Body of pancreas (tissue), 4 donors: ENCODE results near the gene TRIOBP. TPM values are rescaled to one million over a fixed set of nuclear protein-coding genes. Genes with fewer than 3 reads are reported as not detected.
"Not testable (repeated sequence)": the region's sequence is repeated elsewhere in the genome, so short reads cannot be mapped to it uniquely, and the experiment has no call there.

ENCODE experiments used
- ATAC-seq: fragments of 150-250 bp; one replicate; pipeline ENCODE4 v1.9.1; 2016
- DNase-seq, 4 donors: peaks; one replicate each; pipeline ENCODE4 v3.0.0-alpha.2; 2019
- H3K27ac ChIP-seq, 4 donors: fragments of 200-600 bp; sonication (generic); 1 replicate in 3 of 4; 2 replicates in 1 of 4; pipeline versions ENCODE4 v1.5.1 to v1.6.1; 2016 to 2019; ENCODE audit warnings: mild to moderate bottlenecking in 1 of 4, mixed read lengths in 1 of 4, moderate library complexity in 1 of 4
- H3K27me3 ChIP-seq, 2 donors: fragments of 200-600 bp; sonication (generic); one replicate each; pipeline ENCODE4 v1.6.0; 2016; ENCODE audit warnings: mild to moderate bottlenecking in 1 of 2
- H3K36me3 ChIP-seq, 2 donors: fragments of 200-600 bp; sonication (generic); replicated peaks in 1 of 2; 2 replicates each; pipeline ENCODE4 v1.5.1; 2016; ENCODE audit warnings: low read depth in 2 of 2; ENCODE audit not compliant: insufficient read depth in 1 of 2
- H3K4me1 ChIP-seq: fragments of 200-600 bp; sonication (generic); one replicate; pipeline ENCODE4 v1.6.0; 2016
- H3K4me3 ChIP-seq, 2 donors: fragments of 200-600 bp; sonication (generic); 1 replicate in 1 of 2; 2 replicates in 1 of 2; pipeline ENCODE4 v1.5.1; 2016 to 2019
- H3K9me3 ChIP-seq, 3 donors: fragments of 200-600 bp; sonication (generic); 1 replicate in 2 of 3; 2 replicates in 1 of 3; pipeline ENCODE4 v1.5.1; 2016
- POLR2A ChIP-seq, 3 donors: fragments of 450-650 bp; IDR thresholded peaks; one replicate each; pipeline ENCODE4 v1.6.1; 2016; ENCODE audit warnings: antibody characterized with exemption in 3 of 3, mild to moderate bottlenecking in 2 of 3
- WGBS, 2 donors: methylation state at CpG; one replicate each; pipeline ENCODE4 v1.1.5; 2017; 5-methylcytosine and 5-hydroxymethylcytosine counted together
- intact Hi-C: fragments of 100-400 bp; cut with DNase I; formaldehyde crosslinking; loops from one replicate; pipeline ENCODE4 v1.15.1; 2023
- total RNA-seq, 2 donors: library from RNA; depleted of rRNA; stranded (reverse); fragments of >200 nt; gene quantifications; one replicate each; pipeline ENCODE4 v1.1.0, GENCODE V29; 2016
- TF ChIP-seq, protein P1 (sequence below), 7 experiments: fragments of 450-650 bp in 4 of 7; fragments of 200-600 bp in 3 of 7; sonication (generic) in 3 of 7; IDR thresholded peaks; one replicate each; pipeline ENCODE4 v1.5.1; 2016 to 2019; ENCODE audit warnings: antibody characterized with exemption in 7 of 7

The TRIOBP gene
- total RNA-seq, 2 donors from 2014 or later = 65.6 to 76.5 TPM

DNA sequence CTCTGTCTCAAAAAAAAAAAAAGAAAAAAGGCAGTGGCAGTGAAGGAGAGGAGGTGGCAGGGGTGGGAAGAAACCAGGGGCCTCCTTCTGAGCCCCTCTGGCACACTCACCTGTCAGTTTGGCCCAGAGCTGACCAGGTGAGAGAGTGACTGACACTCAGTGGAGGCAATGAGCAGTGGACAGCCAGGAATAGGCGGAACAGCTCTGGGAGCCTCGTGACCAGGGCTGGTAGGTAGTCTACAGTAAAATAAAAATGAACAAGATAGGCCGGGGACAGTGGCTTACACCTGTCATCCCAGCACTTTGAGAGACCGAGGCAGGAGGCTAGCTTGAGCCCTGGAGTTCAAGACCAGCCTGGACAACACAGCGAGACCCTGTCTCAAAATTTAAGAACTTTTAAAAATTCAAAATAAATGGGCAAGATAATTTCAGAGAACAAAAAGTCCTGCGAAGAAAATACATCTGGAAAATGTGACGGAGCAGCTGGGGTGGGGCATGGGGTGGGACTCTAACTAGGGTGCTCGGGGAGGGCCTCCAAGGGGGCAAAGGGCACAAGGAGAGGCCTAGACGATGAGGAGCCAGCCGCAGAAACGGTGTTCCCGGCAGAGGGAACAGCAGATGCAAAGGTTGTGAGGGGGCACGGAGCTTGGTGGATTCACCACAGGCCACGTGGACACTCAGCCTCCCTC, 42.1 kb upstream of the TRIOBP start:
- DNase-seq (no peak), ATAC-seq (no peak)
- no peak overlapping the region for H3K27ac ChIP-seq
- H3K4me1 ChIP-seq = peaks cover 12% of the 10 kb centered on the region
- TF ChIP-seq, protein P1, sequence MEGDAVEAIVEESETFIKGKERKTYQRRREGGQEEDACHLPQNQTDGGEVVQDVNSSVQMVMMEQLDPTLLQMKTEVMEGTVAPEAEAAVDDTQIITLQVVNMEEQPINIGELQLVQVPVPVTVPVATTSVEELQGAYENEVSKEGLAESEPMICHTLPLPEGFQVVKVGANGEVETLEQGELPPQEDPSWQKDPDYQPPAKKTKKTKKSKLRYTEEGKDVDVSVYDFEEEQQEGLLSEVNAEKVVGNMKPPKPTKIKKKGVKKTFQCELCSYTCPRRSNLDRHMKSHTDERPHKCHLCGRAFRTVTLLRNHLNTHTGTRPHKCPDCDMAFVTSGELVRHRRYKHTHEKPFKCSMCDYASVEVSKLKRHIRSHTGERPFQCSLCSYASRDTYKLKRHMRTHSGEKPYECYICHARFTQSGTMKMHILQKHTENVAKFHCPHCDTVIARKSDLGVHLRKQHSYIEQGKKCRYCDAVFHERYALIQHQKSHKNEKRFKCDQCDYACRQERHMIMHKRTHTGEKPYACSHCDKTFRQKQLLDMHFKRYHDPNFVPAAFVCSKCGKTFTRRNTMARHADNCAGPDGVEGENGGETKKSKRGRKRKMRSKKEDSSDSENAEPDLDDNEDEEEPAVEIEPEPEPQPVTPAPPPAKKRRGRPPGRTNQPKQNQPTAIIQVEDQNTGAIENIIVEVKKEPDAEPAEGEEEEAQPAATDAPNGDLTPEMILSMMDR (IDR thresholded peaks at IDR 0.05) = no peak
- TF ChIP-seq POLR2A (IDR thresholded peaks at IDR 0.05) = no peak
- H3K36me3 ChIP-seq = no peaks in the 10 kb centered on the region
- no peaks in the 10 kb centered on the region for H3K9me3 ChIP-seq
- H3K27me3 ChIP-seq = no peaks in the 10 kb centered on the region
- WGBS, 2 donors = 82% methylated on average over 14 of the region's 14 CpGs
- intact Hi-C loops = no loop called here
- H3K4me3 ChIP-seq = no peak overlapping the region

DNA sequence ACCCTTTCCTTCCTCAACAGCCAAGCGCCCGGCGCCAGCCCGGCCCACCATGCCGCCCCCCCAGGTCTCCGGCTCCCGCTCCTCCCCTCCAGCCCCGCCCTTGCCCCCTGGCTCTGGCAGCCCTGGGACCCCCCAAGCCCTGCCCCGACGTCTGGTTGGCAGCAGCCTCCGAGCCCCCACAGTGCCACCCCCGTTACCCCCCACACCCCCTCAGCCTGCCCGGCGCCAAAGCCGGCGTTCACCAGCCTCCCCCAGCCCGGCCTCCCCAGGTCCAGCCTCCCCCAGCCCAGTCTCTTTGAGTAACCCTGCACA, 41.6 kb upstream of the TRIOBP start:
- no peak overlapping the region for H3K27ac ChIP-seq
- DNase-seq = no peak
- intact Hi-C loops = no loop called here

DNA sequence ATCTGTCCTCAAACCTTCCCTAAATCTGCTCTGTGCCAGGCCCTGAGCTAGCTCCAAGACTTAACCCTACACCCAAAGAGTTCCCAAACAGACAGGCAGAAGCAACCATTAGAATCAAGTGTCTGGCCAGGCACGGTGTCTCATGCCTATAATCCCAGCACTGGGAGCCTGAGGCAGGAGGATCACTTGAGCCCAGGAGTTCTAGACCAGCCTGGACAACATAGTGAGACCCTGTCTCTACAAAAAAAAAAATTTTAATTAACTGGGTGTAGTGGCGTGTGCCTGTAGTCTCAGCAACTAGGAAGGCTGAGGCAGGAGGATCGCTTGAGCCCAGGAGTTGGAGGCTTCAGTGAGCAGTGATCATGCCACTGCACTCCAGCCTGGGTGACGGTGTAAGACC, 40.3 kb upstream of the TRIOBP start:
- WGBS, 2 donors = 94 to 96% methylated on average over 3 to 4 of the region's 4 CpGs
- intact Hi-C loops, H3K36me3 ChIP-seq, H3K9me3 ChIP-seq, DNase-seq, H3K27ac ChIP-seq, H3K27me3 ChIP-seq, ATAC-seq, H3K4me3 ChIP-seq: not testable (repeated sequence)
- peaks cover 31% of the 10 kb centered on the region for H3K4me1 ChIP-seq

More for the DNA sequence above, 41.6 kb upstream of the TRIOBP start:
- peaks cover 17% of the 10 kb centered on the region for H3K4me1 ChIP-seq
- WGBS, 2 donors = 85 to 91% methylated on average over 8 to 11 of the region's 17 CpGs
- no peaks in the 10 kb centered on the region for H3K27me3 ChIP-seq
- no peak for TF ChIP-seq POLR2A (IDR thresholded peaks at IDR 0.05)
- TF ChIP-seq, protein P1 (IDR thresholded peaks at IDR 0.05) = no peak
- H3K4me3 ChIP-seq = no peak overlapping the region
- ATAC-seq = no peak
- H3K36me3 ChIP-seq = no peaks in the 10 kb centered on the region
- H3K9me3 ChIP-seq = no peaks in the 10 kb centered on the region

DNA sequence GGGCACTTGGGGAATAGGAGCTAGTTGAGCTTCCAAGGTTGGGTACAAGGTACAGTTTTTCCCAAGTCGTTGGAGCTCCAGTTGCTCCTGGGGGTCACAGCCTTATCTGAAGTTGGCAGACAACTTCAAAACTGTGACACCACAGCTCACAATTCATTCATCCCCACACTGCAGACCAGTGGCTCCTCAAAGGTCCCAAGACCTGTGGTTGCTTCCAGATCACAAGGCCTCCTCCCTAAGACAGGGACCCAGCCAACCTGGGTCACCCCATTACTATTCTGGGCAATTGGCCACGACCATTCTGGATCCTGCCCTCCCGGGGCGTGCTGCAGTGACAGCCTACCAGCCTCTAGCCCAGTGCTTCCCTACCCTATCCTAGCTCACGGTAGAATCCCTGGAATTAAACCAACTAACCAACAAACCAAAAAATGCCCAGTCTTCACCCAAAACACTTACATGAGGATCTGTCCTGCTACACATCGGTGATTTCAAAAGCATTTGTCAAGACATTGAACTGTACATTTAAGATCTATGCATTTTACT, 39.2 kb upstream of the TRIOBP start:
- DNase-seq (no peak), ATAC-seq (no peak)
- Histone ChIP-seq H3K9me3 (no peaks in the 10 kb centered on the region), H3K4me1 (peaks cover 31% of the 10 kb centered on the region), H3K36me3 (no peaks in the 10 kb centered on the region), H3K4me3 (no peak overlapping the region), H3K27me3 (no peaks in the 10 kb centered on the region), H3K27ac (peak overlapping the region; percentile 44 to 81 (median 64))
- TF ChIP-seq POLR2A (IDR thresholded peaks at IDR 0.05) = no peak
- TF ChIP-seq, protein P1 (IDR thresholded peaks at IDR 0.05) = no peak
- 5% methylated on average over 6 of the region's 6 CpGs for WGBS, 2 donors
- intact Hi-C loops = no loop called here

DNA sequence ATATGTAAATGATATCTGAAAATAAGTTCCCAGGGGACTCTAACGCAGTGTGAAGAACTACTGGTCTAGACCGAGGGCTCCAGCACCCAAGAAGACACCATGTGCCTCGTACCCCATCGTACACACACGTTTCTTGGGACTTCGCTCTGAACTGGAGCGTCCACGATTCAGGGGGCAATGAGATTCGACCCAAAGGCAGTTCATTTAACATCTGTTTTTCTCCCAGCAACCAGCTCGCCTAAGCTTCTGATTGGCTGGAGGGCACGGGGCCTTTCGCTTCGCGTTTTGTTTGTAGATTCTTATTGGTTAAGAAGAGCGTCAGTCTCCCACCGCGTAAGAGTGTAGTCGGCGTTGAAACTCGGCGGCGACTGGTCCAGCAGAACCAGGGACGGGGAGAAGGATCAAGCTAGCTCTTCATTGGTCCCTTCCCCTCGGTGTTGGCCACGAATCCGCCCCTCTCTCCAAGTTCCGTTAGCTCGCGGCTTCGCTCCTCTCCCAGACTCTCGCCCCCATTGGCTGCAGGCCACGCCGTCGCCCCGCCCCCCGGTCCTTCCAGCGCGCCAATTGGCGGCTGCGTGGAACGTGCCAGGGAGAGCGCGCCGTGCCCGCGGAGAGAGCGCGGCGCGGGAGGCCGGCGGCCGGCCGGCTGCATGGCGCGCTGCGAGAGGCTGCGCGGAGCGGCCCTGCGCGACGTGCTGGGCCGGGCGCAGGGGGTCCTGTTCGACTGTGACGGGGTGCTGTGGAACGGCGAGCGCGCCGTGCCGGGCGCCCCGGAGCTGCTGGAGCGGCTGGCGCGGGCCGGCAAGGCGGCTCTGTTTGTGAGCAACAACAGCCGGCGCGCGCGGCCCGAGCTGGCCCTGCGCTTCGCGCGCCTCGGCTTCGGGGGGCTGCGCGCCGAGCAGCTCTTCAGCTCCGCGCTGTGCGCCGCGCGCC, 38.4 kb upstream of the TRIOBP start, which contains the start of gene PDXP:
TSS of gene PDXP (plus strand) at position 591 of the 933 bp plus-strand sequence. CDS start at position 651, 60 bp downstream.
- Histone ChIP-seq H3K27ac (peak within 1 kb of the TSS; percentile 44 to 81 (median 64)), H3K27me3 (no peaks in the 10 kb centered on the region), H3K4me3 (peak within 1 kb of the TSS; percentile 21 to 28), H3K9me3 (no peaks in the 10 kb centered on the region), H3K4me1 (peaks cover 31% of the 10 kb centered on the region), H3K36me3 (no peaks in the 10 kb centered on the region)
- intact Hi-C loops = no loop called here
- DNase-seq (peak; percentile 99), ATAC-seq (peak; percentile 96)
- TF ChIP-seq POLR2A (IDR thresholded peaks at IDR 0.05) = peak in 2 of 3 donors; percentile 30 to 46
- TF ChIP-seq, protein P1 (IDR thresholded peaks at IDR 0.05) = peak in 1 of 7 experiments; percentile 18
- WGBS, 2 donors = 0 to 6% methylated on average over 8 to 61 of the region's 101 CpGs
